HepG2 (cell line): ENCODE data around the gene NNAT. TPM values are rescaled to one million over a fixed set of nuclear protein-coding genes. Genes with fewer than 3 reads are reported as not detected.

Experiments used
- ATAC-seq: fragments of 200-7000 bp; cut with Tn5 transposase; 3 replicates; pipeline ENCODE4 v1.9.1; 2020; ENCODE audit warnings: mild to moderate bottlenecking, moderate library complexity
- BruUV-seq: library from RNA; stranded (reverse); fragments of 400-500 nt; replicated peaks from 2 replicates; lab custom pipeline; 2021; lab: Mats Ljungman, UMichigan
- CTCF ChIA-PET: fragments of 300-600 bp; formaldehyde crosslinking; extraction: SDS; loops from one replicate; lab custom pipeline; 2021; ENCODE audit warnings: low total read pairs, inconsistent platforms, low intra/inter-chr PET ratio; lab: Yijun Ruan, JAX
- POLR2A ChIA-PET: fragments of 350-600 bp; sonication (Branson Sonifier 250); formaldehyde crosslinking; loops from one replicate; lab custom pipeline; 2020; ENCODE audit warnings: antibody characterized with exemption, inconsistent platforms; lab: Yijun Ruan, JAX
- DNase-seq: peaks from one replicate; pipeline ENCODE4 v3.0.0-alpha.2; 2015; ENCODE audit warnings: low spot score
- FAIRE-seq: peaks from 3 replicates; lab custom pipeline; 2011; peaks lifted over from hg19 to GRCh38; lab: Jason Lieb, UNC
- H2AFZ ChIP-seq: one replicate; pipeline ENCODE4 v1.6.1; 2011; ENCODE audit warnings: low read length, inconsistent platforms
- H3K27ac ChIP-seq: fragments of 300-600 bp; 3 replicates; pipeline ENCODE4 v1.8.0; 2011; ENCODE audit warnings: mixed run types, mild to moderate bottlenecking, mixed read lengths, low read length, inconsistent platforms; ENCODE audit not compliant: insufficient read depth; ENCODE audit errors: extremely low read length
- H3K27me3 ChIP-seq, 2 experiments: fragments of 200-600 bp in 1 of 2; 2 replicates in 1 of 2; 3 replicates in 1 of 2; pipeline versions ENCODE4 v1.6.0 to v1.8.0; 2011; ENCODE audit warnings: low read length in 2 of 2, mild to moderate bottlenecking in 2 of 2, moderate library complexity in 2 of 2, inconsistent platforms in 1 of 2; ENCODE audit not compliant: insufficient read depth in 2 of 2, control insufficient read depth in 1 of 2
- H3K36me3 ChIP-seq, 2 experiments: fragments of 200-600 bp in 1 of 2; replicated peaks in 1 of 2; 2 replicates in 1 of 2; 3 replicates in 1 of 2; pipeline versions ENCODE4 v1.5.1 to v1.8.0; 2011; ENCODE audit warnings: low read length in 2 of 2, inconsistent platforms in 1 of 2; ENCODE audit not compliant: insufficient read depth in 2 of 2, control insufficient read depth in 1 of 2
- H3K4me1 ChIP-seq: 2 replicates; pipeline ENCODE4 v1.5.1; 2012; ENCODE audit warnings: low read length, inconsistent platforms; ENCODE audit not compliant: insufficient read depth
- H3K4me2 ChIP-seq: 2 replicates; pipeline ENCODE4 v1.6.0; 2011; ENCODE audit warnings: low read depth, low read length, inconsistent platforms
- H3K4me3 ChIP-seq, 3 experiments: fragments of 200-600 bp in 1 of 3; sonication (generic), shearing (Covaris generic) in 1 of 3; replicated peaks in 1 of 3; 2 replicates each; pipeline ENCODE4 v1.5.1; 2011 to 2016; ENCODE audit warnings: low read length in 3 of 3, inconsistent platforms in 2 of 3, low read depth in 2 of 3, mild to moderate bottlenecking in 2 of 3, control low read depth in 1 of 3, mixed read lengths in 1 of 3; ENCODE audit not compliant: insufficient read depth in 1 of 3
- H3K79me2 ChIP-seq: one replicate; pipeline ENCODE4 v1.6.1; 2011; ENCODE audit warnings: low read length, inconsistent platforms; ENCODE audit not compliant: insufficient read depth
- H3K9ac ChIP-seq: 2 replicates; pipeline ENCODE4 v1.6.0; 2011; ENCODE audit warnings: mild to moderate bottlenecking, low read depth, low read length, inconsistent platforms; ENCODE audit not compliant: insufficient read depth
- H3K9me3 ChIP-seq: 2 replicates; pipeline ENCODE4 v1.5.1; 2012; ENCODE audit warnings: mild to moderate bottlenecking, low read length
- H4K20me1 ChIP-seq: 2 replicates; pipeline ENCODE4 v1.6.0; 2011; ENCODE audit warnings: inconsistent platforms, mild to moderate bottlenecking, low read length, moderate library complexity; ENCODE audit not compliant: insufficient read depth
- CBX5 ChIP-seq: sonication (generic); formaldehyde crosslinking; IDR thresholded peaks from 2 replicates; pipeline ENCODE4 v1.4.0; 2020; ENCODE audit warnings: missing genetic modification reagents, borderline replicate concordance
- HOXA3 ChIP-seq: sonication (generic); formaldehyde crosslinking; IDR thresholded peaks from 2 replicates; pipeline ENCODE4 v1.5.0; 2020; ENCODE audit warnings: missing genetic modification reagents
- NR1H2 ChIP-seq: sonication (generic); formaldehyde crosslinking; IDR thresholded peaks from 2 replicates; pipeline ENCODE4 v1.8.1; 2022; ENCODE audit warnings: low read depth, missing genetic modification reagents, borderline replicate concordance
- RBM39 ChIP-seq: fragments of 200-400 bp; formaldehyde crosslinking; IDR thresholded peaks from one replicate; pipeline ENCODE4 v1.6.1; 2018; ENCODE audit warnings: antibody characterized with exemption, mild to moderate bottlenecking, low read depth, low read length; ENCODE audit not compliant: poor library complexity, severe bottlenecking
- RXRB ChIP-seq: IDR thresholded peaks from 2 replicates; pipeline ENCODE4 v1.6.1; 2016; ENCODE audit warnings: borderline replicate concordance, missing genetic modification reagents, missing compliant biosample characterization
- ZNF121 ChIP-seq: sonication (generic); formaldehyde crosslinking; IDR thresholded peaks from 2 replicates; pipeline ENCODE4 v1.5.0; 2020; ENCODE audit warnings: mild to moderate bottlenecking, missing genetic modification reagents
- ZNF276 ChIP-seq: sonication (generic); formaldehyde crosslinking; IDR thresholded peaks from 2 replicates; pipeline ENCODE4 v1.4.0; 2020; ENCODE audit warnings: mild to moderate bottlenecking, low read depth, missing genetic modification reagents
- ZNF431 ChIP-seq: sonication (generic); formaldehyde crosslinking; IDR thresholded peaks from 2 replicates; pipeline ENCODE4 v1.9.0; 2022; ENCODE audit warnings: missing genetic modification reagents, low read depth, mild to moderate bottlenecking, borderline replicate concordance
- ZNF678 ChIP-seq: sonication (generic); formaldehyde crosslinking; IDR thresholded peaks from 2 replicates; pipeline ENCODE4 v1.4.0; 2020; ENCODE audit warnings: mild to moderate bottlenecking, missing genetic modification reagents
- ZNF709 ChIP-seq: sonication (generic); formaldehyde crosslinking; IDR thresholded peaks from 2 replicates; pipeline ENCODE4 v1.5.0; 2020; ENCODE audit warnings: mild to moderate bottlenecking, missing genetic modification reagents
- WGBS: methylation state at CpG from one replicate; pipeline ENCODE4 v1.1.6; 2017; ENCODE audit warnings: low lambda C conversion rate; 5-methylcytosine and 5-hydroxymethylcytosine counted together
- in situ Hi-C: cut with HindIII; loops from 2 replicates; pipeline ENCODE4 v1.10.0; 2017; ENCODE audit warnings: low pct_unique_long_range_greater_than_20kb; ENCODE audit not compliant: extremely low pct_ligation_motif_present
- intact Hi-C: fragments of 100-400 bp; cut with micrococcal nuclease; formaldehyde crosslinking; loops from one replicate; pipeline ENCODE4 v1.10.0; 2022; ENCODE audit not compliant: unreplicated experiment
- polyA plus RNA-seq, 8 experiments: library from polyadenylated mRNA; depleted of rRNA in 3 of 8; stranded (reverse) in 7 of 8; unstranded in 1 of 8; fragments of >200 nt; fragmentation: Illumina TruSeq in 4 of 8; extraction: Trizol in 4 of 8; gene quantifications; 2 replicates each; pipeline versions ENCODE4 v1.2.1 to v1.2.3, GENCODE V29; 2011 to 2016; ENCODE audit warnings: low read depth in 4 of 8, missing spikeins in 1 of 8, mixed read lengths in 1 of 8; ENCODE audit not compliant: insufficient read depth in 1 of 8
- total RNA-seq, 5 experiments: library from RNA; depleted of rRNA; stranded (reverse); fragments of >200 nt; fragmentation: Illumina TruSeq; extraction: Trizol; gene quantifications; 2 replicates each; pipeline ENCODE4 v1.2.3, GENCODE V29; 2016; ENCODE audit warnings: low read depth in 1 of 5

NNAT gene
- total and polyA plus RNA-seq, 2 of the 13 experiments (the other 11 are each of a cell fraction or from before 2014, with no cell fraction given), result not detected

GRCh38 chr20:37510226-37510625, 10.8 kb upstream of the NNAT start (continued):
- TF ChIP-seq ZNF121 (CRISPR knock-in tag), result no peak
- no peak for TF ChIP-seq ZNF678 (CRISPR knock-in tag)

GRCh38 chr20:37511610-37512275, 9.3 kb upstream of the NNAT start:
- ChIA-PET CTCF (no interaction called here), POLR2A (no interaction called here)
- DNase-seq, result no peak
- intact Hi-C loops, result no loop called here
- peaks cover 7% of the 10 kb centered on the region for H3K79me2 ChIP-seq
- ATAC-seq, result no peak
- BruUV-seq, result no TSS peak
- H3K27ac ChIP-seq, result no peak overlapping the region
- no peak overlapping the region for H3K9ac ChIP-seq
- peaks cover 11 to 49% of the 10 kb centered on the region in 2 experiments; a peak in 4 of 5 replicates for H3K36me3 ChIP-seq
- TF ChIP-seq RXRB (no peak), ZNF431 (no peak), NR1H2 (CRISPR knock-in tag) (no peak), HOXA3 (CRISPR knock-in tag) (no peak), CBX5 (CRISPR knock-in tag) (no peak), ZNF709 (no peak), RBM39 (no peak), ZNF276 (CRISPR knock-in tag) (no peak)
- H4K20me1 ChIP-seq, result no peaks in the 10 kb centered on the region; the same call in 1 of the 2 replicates
- no peak overlapping the region for H3K4me2 ChIP-seq
- no peak for FAIRE-seq
- 97% methylated on average over 6 of the region's 6 CpGs for WGBS
- no peaks in the 10 kb centered on the region for H3K27me3 ChIP-seq
- in situ Hi-C loops, result no loop called here
- no peak overlapping the region for H2AFZ ChIP-seq
- H3K4me1 ChIP-seq, result peaks cover 20% of the 10 kb centered on the region
- no peaks in the 10 kb centered on the region for H3K9me3 ChIP-seq
- H3K4me3 ChIP-seq, result no peak overlapping the region
